Small intestine (tissue), 4 donors: ENCODE results near the gene MRPS27. TPM values are rescaled to one million over a fixed set of nuclear protein-coding genes. Genes with fewer than 3 reads are reported as not detected.

Source experiments
- polyA plus RNA-seq, 4 donors: library from polyadenylated mRNA; stranded (reverse) in 3 of 4; unstranded in 1 of 4; fragments of 200-250 nt in 3 of 4; fragments of 120-200 nt in 1 of 4; gene quantifications; one replicate each; pipeline versions ENCODE4 v1.2.1 to v1.2.3, GENCODE V29; 2013
- donor health status: healthy with polysubstance abuse.
- donor health status: Bipolar disorder and iron deficiency.
- donor health status: healthy.

The MRPS27 gene
- polyA plus RNA-seq, 4 donors = 11.9 to 51.1 (median 29.6) TPM

Other genes starting within 250 kb of the MRPS27 start
- gene MAP1B, start 212.8 kb downstream of the MRPS27 start, polyA plus RNA-seq = 1 to 10 TPM in 3 of 4 donors, under 1 TPM in 1; 0.45 to 7.4 (median 2.7) TPM
- gene PTCD2, start 133 bp upstream of the MRPS27 start, polyA plus RNA-seq = 1 to 10 TPM in 2 of 4 donors, under 1 TPM in 2; 0.67 to 6.7 (median 2.8) TPM
- gene ZNF366, start 187.2 kb upstream of the MRPS27 start, polyA plus RNA-seq = 1 to 10 TPM in 3 of 4 donors, not detected in 1; 1.5 to 2.4 (median 2.1) TPM